Sigmoid colon (tissue), 4 donors: Measurements from ENCODE around the gene PMS1.

Experiments
- EP300 ChIP-seq, 4 donors: sonication (generic); formaldehyde crosslinking; IDR thresholded peaks; one replicate each; pipeline ENCODE4 v1.6.1; 2017; ENCODE audit warnings: antibody characterized with exemption in 4 of 4
- POLR2A ChIP-seq, 2 donors: fragments of 450-650 bp; IDR thresholded peaks; one replicate each; pipeline ENCODE4 v1.6.1; 2016; ENCODE audit warnings: antibody characterized with exemption in 2 of 2, mild to moderate bottlenecking in 2 of 2, moderate library complexity in 2 of 2
- TF ChIP-seq, protein P1 (sequence below), 4 experiments: fragments of 450-650 bp in 3 of 4; fragments of 200-600 bp in 1 of 4; IDR thresholded peaks; one replicate each; pipeline ENCODE4 v1.5.1; 2016 to 2019; ENCODE audit warnings: antibody characterized with exemption in 4 of 4, mild to moderate bottlenecking in 3 of 4, moderate library complexity in 2 of 4

DNA sequence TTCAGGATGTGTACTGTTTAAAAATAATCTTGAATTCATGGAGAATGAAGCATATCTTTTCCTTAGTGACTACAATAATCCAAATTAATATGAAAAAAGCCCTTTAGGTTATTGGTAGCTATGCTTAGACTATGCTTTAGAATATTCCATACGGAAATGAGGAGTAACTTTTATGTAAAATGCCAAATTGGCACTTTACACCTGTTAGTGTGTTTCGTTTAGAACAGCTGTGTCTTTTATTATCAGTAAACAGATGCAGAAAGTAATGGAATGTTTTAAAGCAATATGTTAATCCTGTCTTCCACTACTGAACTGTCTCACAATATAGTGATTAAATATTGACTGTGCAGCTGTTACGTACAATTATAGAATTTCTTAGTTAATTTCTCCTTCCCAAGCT is 129.6 kb downstream of the PMS1 start:
- TF ChIP-seq, protein P1, sequence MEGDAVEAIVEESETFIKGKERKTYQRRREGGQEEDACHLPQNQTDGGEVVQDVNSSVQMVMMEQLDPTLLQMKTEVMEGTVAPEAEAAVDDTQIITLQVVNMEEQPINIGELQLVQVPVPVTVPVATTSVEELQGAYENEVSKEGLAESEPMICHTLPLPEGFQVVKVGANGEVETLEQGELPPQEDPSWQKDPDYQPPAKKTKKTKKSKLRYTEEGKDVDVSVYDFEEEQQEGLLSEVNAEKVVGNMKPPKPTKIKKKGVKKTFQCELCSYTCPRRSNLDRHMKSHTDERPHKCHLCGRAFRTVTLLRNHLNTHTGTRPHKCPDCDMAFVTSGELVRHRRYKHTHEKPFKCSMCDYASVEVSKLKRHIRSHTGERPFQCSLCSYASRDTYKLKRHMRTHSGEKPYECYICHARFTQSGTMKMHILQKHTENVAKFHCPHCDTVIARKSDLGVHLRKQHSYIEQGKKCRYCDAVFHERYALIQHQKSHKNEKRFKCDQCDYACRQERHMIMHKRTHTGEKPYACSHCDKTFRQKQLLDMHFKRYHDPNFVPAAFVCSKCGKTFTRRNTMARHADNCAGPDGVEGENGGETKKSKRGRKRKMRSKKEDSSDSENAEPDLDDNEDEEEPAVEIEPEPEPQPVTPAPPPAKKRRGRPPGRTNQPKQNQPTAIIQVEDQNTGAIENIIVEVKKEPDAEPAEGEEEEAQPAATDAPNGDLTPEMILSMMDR (IDR thresholded peaks at IDR 0.05): no peak
- TF ChIP-seq POLR2A (IDR thresholded peaks at IDR 0.05) (no peak), EP300 (IDR thresholded peaks at IDR 0.05) (no peak)
